GM12892 (cell line): ENCODE results near the gene GNAI3.

Experiments used
- POLR2A ChIP-seq: IDR thresholded peaks from 2 replicates; pipeline ENCODE4 v1.6.1; 2011; ENCODE audit warnings: low read depth, low read length, control low read depth
- POLR2AphosphoS5 ChIP-seq: IDR thresholded peaks from 2 replicates; pipeline ENCODE4 v1.6.1; 2011; ENCODE audit warnings: low read depth, low read length, control low read depth

DNA sequence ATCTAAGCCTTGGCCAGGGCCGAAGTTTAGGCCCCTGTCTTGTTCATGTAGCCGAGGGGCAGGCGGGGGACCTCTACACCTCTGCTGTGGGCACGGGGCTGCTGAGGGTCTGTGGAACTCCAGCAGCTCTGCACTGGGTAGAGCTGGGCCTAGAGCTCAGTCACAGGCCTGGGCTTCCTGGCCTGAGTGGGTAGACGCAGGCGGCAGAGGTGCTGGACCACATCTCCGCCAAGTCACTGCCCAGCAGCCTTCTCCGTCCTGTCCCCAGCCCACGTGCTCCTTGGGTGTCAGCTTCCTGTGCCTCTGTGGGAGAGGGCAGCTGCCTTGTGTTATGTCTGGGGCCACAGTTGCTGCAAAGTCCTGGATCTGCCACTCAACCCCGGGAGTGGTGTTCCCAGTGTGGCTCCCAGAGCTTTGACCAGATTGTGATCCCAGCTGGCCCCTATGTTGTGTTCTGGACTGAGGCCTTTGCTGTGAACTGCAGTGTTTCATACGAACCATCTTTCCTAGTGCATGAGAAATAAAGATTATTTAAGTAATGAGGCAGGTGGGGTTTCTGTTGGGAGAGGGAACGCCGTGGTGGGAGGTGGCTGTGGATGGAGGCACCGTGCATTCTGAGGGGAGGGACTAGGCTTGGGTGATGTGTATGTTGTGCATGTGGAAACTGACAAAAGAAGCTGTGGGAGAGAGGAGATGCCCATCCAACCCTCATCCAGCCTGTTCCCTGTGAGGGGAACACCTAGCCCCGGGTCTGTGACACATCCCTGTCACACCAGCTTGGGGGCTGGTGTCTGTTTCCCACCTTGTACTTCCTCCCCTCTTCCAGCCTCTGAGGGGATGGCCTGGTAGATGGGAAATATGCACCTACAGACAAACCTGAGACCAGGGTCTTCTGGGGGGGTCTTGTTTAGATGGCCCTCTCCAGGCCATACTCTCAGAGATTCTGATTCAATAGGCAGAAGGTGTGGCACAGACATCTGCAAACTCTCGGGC is 83.4 kb downstream of the GNAI3 start:
- TF ChIP-seq POLR2A (no peak), POLR2AphosphoS5 (no peak)
